ENCODE measurements around the gene PCDHGC3. TPM values are rescaled to one million over a fixed set of nuclear protein-coding genes. Genes with fewer than 3 reads are reported as not detected.

Gene PCDHGC3
- total and polyA plus RNA-seq, 4 donors, result 3.7 to 11.0 (median 6.2) TPM

- DNase-seq (ENCODE audit: low spot score), result no peak
- Histone ChIP-seq H3K36me3 (ENCODE audit: control insufficient read depth in 4 of 4, insufficient read depth in 3 of 4, low read depth in 1 of 4, low read length in 3 of 4) (peaks cover 0 to 2% (median 0%) of the 10 kb centered on the region in 4 donors), H3K9me3 (ENCODE audit: control insufficient read depth in 4 of 4, low read length in 3 of 4) (peaks cover 8 to 24% (median 11%) of the 10 kb centered on the region in 4 donors), H3K27ac (ENCODE audit: low read depth in 1 of 2, low read length in 2 of 2) (no peak overlapping the region), H3K4me3 (ENCODE audit: low read depth in 1 of 3, low read length in 3 of 3) (peak overlapping the region in 2 of 3 donors; percentile 10 to 38), H3K4me1 (ENCODE audit: control insufficient read depth in 4 of 4, insufficient read depth in 4 of 4, low read length in 3 of 4) (no peaks in the 10 kb centered on the region), H3K9ac (ENCODE audit: low read depth in 1 of 2, low read length in 2 of 2) (no peak overlapping the region), H3K27me3 (ENCODE audit: control insufficient read depth in 4 of 4, insufficient read depth in 4 of 4, low read length in 3 of 4) (no peaks in the 10 kb centered on the region)
- no peak for TF ChIP-seq MAX (IDR thresholded peaks at IDR 0.05)
- 47% methylated on average over 50 of the region's 50 CpGs for WGBS
These were observed 34.1 kb upstream of the PCDHGC3 start for GRCh38 chr5:141441571-141442170.

GRCh38 chr5:141465351-141465750 lies 10.4 kb upstream of the PCDHGC3 start:
- Histone ChIP-seq H3K9me3 (ENCODE audit: control insufficient read depth in 4 of 4, low read length in 3 of 4) (no peaks in the 10 kb centered on the region), H3K36me3 (ENCODE audit: control insufficient read depth in 4 of 4, insufficient read depth in 3 of 4, low read depth in 1 of 4, low read length in 3 of 4) (no peaks in the 10 kb centered on the region), H3K4me3 (ENCODE audit: low read depth in 1 of 3, low read length in 3 of 3) (no peak overlapping the region), H3K9ac (ENCODE audit: low read depth in 1 of 2, low read length in 2 of 2) (no peak overlapping the region), H3K27ac (ENCODE audit: low read depth in 1 of 2, low read length in 2 of 2) (no peak overlapping the region), H3K4me1 (ENCODE audit: control insufficient read depth in 4 of 4, insufficient read depth in 4 of 4, low read length in 3 of 4) (no peaks in the 10 kb centered on the region), H3K27me3 (ENCODE audit: control insufficient read depth in 4 of 4, insufficient read depth in 4 of 4, low read length in 3 of 4) (no peaks in the 10 kb centered on the region)
- WGBS, result 96% methylated on average over 3 of the region's 3 CpGs
- no peak for TF ChIP-seq SP1 (IDR thresholded peaks at IDR 0.05)
- TF ChIP-seq REST (IDR thresholded peaks at IDR 0.05), result no peak
- TF ChIP-seq JUND (IDR thresholded peaks at IDR 0.05), result no peak
- no peak for TF ChIP-seq MAX (IDR thresholded peaks at IDR 0.05)
- TF ChIP-seq RAD21 (IDR thresholded peaks at IDR 0.05), result no peak
- TF ChIP-seq FOXA2 (IDR thresholded peaks at IDR 0.05), result no peak
- no peak for TF ChIP-seq TAF1 (conservative IDR thresholded peaks at IDR 0.05)
- TF ChIP-seq EGR1 (IDR thresholded peaks at IDR 0.05; ENCODE audit: low read depth in 2 of 2), result no peak
- TF ChIP-seq ATF3 (IDR thresholded peaks at IDR 0.05), result no peak
- no peak for TF ChIP-seq YY1 (IDR thresholded peaks at IDR 0.05)
- no peak for TF ChIP-seq CTCF (IDR thresholded peaks at IDR 0.05; ENCODE audit: low read depth, low read length, missing input control)
- no peak for TF ChIP-seq ZBTB33 (IDR thresholded peaks at IDR 0.05)
- no peak for TF ChIP-seq FOXA1 (IDR thresholded peaks at IDR 0.05)
- TF ChIP-seq HNF4G (IDR thresholded peaks at IDR 0.05), result no peak
- TF ChIP-seq RXRA (IDR thresholded peaks at IDR 0.05), result no peak
- TF ChIP-seq GABPA (IDR thresholded peaks at IDR 0.05 in 1 of 2, conservative IDR thresholded peaks at IDR 0.05 in 1 of 2), result no peak
- TF ChIP-seq NR2F2 (IDR thresholded peaks at IDR 0.05), result no peak
- TF ChIP-seq HNF4A (conservative IDR thresholded peaks at IDR 0.05), result no peak
- no peak for DNase-seq (ENCODE audit: low spot score)

All from liver (tissue), 9 donors.